ENCODE data around the gene RIPPLY2. TPM values are rescaled to one million over a fixed set of nuclear protein-coding genes. Genes with fewer than 3 reads are reported as not detected.

RIPPLY2 gene
- total RNA-seq, 1 experiment from 2014 or later, result 3.0 TPM

- H3K36me3 ChIP-seq (ENCODE audit: insufficient read depth, low read length, poor library complexity, severe bottlenecking), result no peaks in the 10 kb centered on the region
- H3K27me3 ChIP-seq (replicated peaks; ENCODE audit: insufficient read depth, low read depth, low read length, poor library complexity), result no peaks in the 10 kb centered on the region
- TF ChIP-seq EZH2 (IDR thresholded peaks at IDR 0.05; ENCODE audit: borderline replicate concordance, low read depth, low read length, poor library complexity, severe bottlenecking), result no peak
- TF ChIP-seq, protein P1, sequence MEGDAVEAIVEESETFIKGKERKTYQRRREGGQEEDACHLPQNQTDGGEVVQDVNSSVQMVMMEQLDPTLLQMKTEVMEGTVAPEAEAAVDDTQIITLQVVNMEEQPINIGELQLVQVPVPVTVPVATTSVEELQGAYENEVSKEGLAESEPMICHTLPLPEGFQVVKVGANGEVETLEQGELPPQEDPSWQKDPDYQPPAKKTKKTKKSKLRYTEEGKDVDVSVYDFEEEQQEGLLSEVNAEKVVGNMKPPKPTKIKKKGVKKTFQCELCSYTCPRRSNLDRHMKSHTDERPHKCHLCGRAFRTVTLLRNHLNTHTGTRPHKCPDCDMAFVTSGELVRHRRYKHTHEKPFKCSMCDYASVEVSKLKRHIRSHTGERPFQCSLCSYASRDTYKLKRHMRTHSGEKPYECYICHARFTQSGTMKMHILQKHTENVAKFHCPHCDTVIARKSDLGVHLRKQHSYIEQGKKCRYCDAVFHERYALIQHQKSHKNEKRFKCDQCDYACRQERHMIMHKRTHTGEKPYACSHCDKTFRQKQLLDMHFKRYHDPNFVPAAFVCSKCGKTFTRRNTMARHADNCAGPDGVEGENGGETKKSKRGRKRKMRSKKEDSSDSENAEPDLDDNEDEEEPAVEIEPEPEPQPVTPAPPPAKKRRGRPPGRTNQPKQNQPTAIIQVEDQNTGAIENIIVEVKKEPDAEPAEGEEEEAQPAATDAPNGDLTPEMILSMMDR (conservative IDR thresholded peaks at IDR 0.05; ENCODE audit: low read depth, low read length), result no peak
- ChIA-PET POLR2A (ENCODE audit: low non-redundant PET) (no interaction called here), CTCF (no interaction called here)
- BruUV-seq (replicated peaks), result no TSS peak
- no peaks in the 10 kb centered on the region for H3K4me1 ChIP-seq (ENCODE audit: insufficient read depth, low read length, poor library complexity, severe bottlenecking)
- DNase-seq (ENCODE audit: low spot score), result no peak
- H3K27ac ChIP-seq (ENCODE audit: low read depth, low read length, poor library complexity, severe bottlenecking), result no peak overlapping the region
- H3K4me3 ChIP-seq (ENCODE audit: low read depth, low read length, poor library complexity, severe bottlenecking), result no peak overlapping the region
- intact Hi-C loops (cut with micrococcal nuclease; ENCODE audit: unreplicated experiment), result no loop called here
- no peaks in the 10 kb centered on the region for H3K9me3 ChIP-seq (ENCODE audit: low read depth, low read length, poor library complexity, severe bottlenecking)
Observed at GRCh38 chr6:83808005-83808404, 45.2 kb upstream of the RIPPLY2 start.

GRCh38 chr6:83808926-83809325, 44.2 kb upstream of the RIPPLY2 start:
- H3K4me3 ChIP-seq (ENCODE audit: low read depth, low read length, poor library complexity, severe bottlenecking), result no peak overlapping the region
- no peak overlapping the region for H3K27ac ChIP-seq (ENCODE audit: low read depth, low read length, poor library complexity, severe bottlenecking)
- ChIA-PET POLR2A (ENCODE audit: low non-redundant PET) (no interaction called here), CTCF (no interaction called here)
- TF ChIP-seq EZH2 (IDR thresholded peaks at IDR 0.05; ENCODE audit: borderline replicate concordance, low read depth, low read length, poor library complexity, severe bottlenecking), result no peak
- TF ChIP-seq, protein P1 (conservative IDR thresholded peaks at IDR 0.05; ENCODE audit: low read depth, low read length), result no peak
- H3K4me1 ChIP-seq (ENCODE audit: insufficient read depth, low read length, poor library complexity, severe bottlenecking), result no peaks in the 10 kb centered on the region
- BruUV-seq (replicated peaks), result no TSS peak
- no peak for DNase-seq (ENCODE audit: low spot score)
- H3K36me3 ChIP-seq (ENCODE audit: insufficient read depth, low read length, poor library complexity, severe bottlenecking), result no peaks in the 10 kb centered on the region
- no peaks in the 10 kb centered on the region for H3K9me3 ChIP-seq (ENCODE audit: low read depth, low read length, poor library complexity, severe bottlenecking)
- intact Hi-C loops (cut with micrococcal nuclease; ENCODE audit: unreplicated experiment), result no loop called here
- H3K27me3 ChIP-seq (replicated peaks; ENCODE audit: insufficient read depth, low read depth, low read length, poor library complexity), result no peaks in the 10 kb centered on the region

DNA sequence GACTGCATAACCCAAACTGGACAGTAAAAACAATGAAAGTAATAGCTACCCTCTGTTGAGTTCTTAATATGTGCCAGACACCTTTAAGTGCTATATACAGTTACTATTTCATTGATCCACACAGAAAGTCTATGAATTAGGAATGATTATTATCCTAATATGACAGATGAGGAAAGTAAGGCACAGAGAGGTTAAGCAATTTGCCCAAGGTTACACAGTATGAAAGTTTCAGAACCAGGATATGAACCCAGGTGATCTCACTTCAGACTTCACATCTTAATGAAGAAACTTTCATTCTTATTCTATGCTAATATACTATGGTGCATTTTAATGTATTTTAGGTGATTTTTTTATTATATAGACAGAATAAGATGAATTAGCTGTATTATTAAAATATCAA, 40.6 kb upstream of the RIPPLY2 start:
- H3K27ac ChIP-seq (ENCODE audit: low read depth, low read length, poor library complexity, severe bottlenecking), result no peak overlapping the region
- BruUV-seq (replicated peaks), result no TSS peak
- intact Hi-C loops (cut with micrococcal nuclease; ENCODE audit: unreplicated experiment), result no loop called here
- no peaks in the 10 kb centered on the region for H3K36me3 ChIP-seq (ENCODE audit: insufficient read depth, low read length, poor library complexity, severe bottlenecking)
- peaks cover 8% of the 10 kb centered on the region for H3K4me1 ChIP-seq (ENCODE audit: insufficient read depth, low read length, poor library complexity, severe bottlenecking)
- ChIA-PET POLR2A (ENCODE audit: low non-redundant PET) (no interaction called here), CTCF (no interaction called here)
- no peak overlapping the region for H3K4me3 ChIP-seq (ENCODE audit: low read depth, low read length, poor library complexity, severe bottlenecking)
- DNase-seq (ENCODE audit: low spot score), result no peak
- H3K27me3 ChIP-seq (replicated peaks; ENCODE audit: insufficient read depth, low read depth, low read length, poor library complexity), result no peaks in the 10 kb centered on the region
- no peaks in the 10 kb centered on the region for H3K9me3 ChIP-seq (ENCODE audit: low read depth, low read length, poor library complexity, severe bottlenecking)
- no peak for TF ChIP-seq EZH2 (IDR thresholded peaks at IDR 0.05; ENCODE audit: borderline replicate concordance, low read depth, low read length, poor library complexity, severe bottlenecking)
- TF ChIP-seq, protein P1 (conservative IDR thresholded peaks at IDR 0.05; ENCODE audit: low read depth, low read length), result no peak
